IPS-NIHi7 (cell line): ENCODE data around the gene PTPN14.

ENCODE experiments used
- DNase-seq: peaks from one replicate; pipeline ENCODE4 v3.0.0; 2012; ENCODE audit warnings: mixed read lengths; ENCODE audit errors: extremely low spot score

Gene PTPN14

DNA sequence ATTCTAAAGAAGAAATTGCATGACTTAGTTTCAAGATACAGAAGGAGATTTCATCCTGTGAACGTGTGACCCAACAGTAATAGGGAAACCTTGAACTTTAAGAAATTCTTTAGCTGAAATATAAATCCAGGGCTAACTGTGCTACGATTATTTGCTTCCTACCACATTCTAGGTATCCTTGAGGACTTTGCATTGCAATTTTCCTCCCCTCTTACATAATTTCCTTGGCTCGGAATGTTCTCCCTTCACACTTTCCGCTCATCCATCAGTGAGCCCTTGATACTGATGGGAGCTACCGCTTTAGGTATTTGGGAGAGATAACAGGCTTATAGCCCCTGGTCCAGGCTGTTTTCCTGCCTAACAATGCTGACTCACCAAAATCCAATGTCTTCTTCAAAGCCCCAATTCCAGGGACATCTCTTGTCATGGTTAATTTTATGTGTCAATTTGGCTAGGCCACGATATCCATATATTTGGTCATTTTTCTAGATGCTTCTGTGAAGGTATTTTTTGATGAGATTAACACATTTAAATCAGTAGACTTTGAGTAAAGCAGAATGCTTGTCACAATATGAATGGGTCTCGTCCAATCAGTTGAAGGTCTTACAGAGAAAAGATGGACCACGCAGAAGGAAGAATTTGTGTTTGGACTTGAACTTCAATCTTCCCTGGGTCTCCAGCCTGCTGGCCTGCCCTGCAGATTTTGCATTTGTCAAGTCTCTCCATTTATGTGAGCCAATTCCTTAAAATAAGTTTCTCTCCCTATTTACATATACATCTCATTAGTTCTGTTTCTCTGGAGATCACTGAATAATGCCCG is 121.2 kb downstream of the PTPN14 start:
- no peak for DNase-seq

DNA sequence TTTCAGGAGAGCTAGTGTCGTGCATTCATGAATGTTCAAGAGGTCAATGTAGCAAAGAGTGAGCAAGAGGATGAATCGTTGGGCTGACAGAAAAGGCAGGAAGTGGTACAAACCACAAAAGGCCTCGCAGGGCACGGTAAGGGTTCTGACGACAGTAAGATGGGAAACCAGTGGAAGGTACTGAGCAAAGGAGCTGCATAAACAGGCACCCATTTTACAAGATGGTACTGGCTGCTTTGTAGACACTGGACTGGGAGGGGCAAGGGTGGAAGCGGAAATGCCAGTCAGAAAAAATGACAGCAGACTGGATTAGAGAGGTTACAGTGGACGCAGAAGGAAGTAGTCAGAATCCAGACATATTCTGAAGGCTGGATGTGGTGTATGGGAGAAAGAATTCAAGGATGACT is 123.5 kb downstream of the PTPN14 start:
- DNase-seq = no peak

DNA sequence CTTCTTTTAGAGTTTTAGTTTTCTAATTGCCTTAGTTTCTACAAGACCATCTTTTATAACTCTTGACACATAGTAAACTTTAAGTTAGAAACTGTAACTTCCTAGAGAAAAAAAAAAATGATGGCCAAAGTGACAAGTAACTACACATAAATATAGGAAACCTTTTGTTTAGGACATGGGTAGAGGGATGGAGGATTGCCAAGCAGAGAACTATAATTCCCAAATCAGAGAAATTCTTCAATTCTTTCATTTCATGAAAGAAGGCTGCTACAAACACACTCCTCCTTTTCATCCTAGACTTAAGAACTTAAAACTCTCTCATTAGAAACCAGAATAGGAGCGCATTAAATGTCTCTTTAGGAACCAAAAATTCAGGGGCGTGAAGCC is 125.0 kb downstream of the PTPN14 start:
- DNase-seq = no peak

DNA sequence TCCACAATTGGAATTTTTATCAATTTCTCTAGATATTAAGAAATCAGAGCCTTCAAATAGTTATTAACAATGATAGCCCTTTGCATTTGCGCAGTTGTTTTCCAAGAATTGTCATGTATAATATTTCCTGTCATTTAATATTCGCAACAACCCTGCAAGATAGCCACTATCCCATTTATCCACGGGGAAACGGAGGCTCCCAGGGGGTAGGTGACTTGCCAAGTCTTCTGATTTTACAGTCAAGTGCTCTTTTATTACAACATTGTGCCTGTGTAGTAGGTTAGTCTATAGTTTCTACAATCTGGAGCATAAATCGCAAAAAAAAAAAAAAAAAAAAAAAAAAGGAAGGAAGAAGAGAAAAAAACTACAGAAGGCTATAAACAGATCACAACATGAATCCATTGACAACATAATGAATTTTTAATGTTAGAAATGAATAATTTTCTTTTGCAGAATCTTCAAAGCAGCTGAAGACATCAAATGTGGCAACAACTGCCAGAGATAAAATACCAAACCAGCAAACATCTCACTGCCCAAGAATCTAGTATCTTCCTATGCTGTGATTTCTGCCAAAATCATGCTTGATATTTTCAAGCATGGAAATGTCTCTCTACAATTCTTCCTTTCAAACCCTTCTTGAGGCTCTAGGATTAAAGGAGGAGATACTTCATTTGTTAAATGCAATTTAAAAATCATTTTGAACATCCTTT is 125.5 kb downstream of the PTPN14 start:
- no peak for DNase-seq

DNA sequence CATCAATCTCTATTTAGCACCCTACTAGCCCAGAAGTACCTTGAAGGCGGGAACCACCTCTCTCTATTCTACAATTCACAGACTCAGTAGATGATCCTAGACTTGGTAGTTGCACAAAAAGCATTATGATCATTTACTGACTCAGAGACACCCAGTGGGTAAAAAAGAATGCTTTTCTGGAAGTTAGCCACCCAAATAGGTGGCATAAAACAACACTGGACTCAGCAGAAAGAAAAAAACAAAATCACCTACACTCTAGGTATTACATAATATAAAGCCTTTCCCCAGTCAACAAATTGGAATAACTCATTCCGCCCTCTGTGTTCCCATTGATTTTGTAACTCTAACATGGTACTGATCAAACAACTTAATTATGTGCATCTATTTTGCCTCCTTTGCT is 126.3 kb downstream of the PTPN14 start:
- DNase-seq = no peak

DNA sequence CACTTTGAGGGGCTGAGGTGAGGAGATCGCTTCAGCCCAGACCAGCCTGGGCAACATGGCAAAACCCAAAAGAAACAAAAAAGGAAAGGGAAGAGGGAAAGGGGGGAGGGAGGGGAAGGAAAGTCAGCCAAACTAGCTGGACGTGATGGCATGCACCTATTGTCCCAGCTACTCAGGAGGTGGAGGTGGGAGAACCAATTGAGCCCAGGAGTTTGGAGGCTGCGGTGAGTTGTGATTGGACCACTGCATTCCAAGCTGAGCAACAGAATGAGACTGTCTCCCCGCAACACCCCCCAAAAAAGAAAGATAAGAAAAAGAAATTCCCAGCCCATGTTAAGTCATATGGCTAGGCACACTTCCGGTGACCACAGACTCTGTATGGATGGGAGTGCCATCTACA is 128.4 kb downstream of the PTPN14 start:
- DNase-seq = no peak

DNA sequence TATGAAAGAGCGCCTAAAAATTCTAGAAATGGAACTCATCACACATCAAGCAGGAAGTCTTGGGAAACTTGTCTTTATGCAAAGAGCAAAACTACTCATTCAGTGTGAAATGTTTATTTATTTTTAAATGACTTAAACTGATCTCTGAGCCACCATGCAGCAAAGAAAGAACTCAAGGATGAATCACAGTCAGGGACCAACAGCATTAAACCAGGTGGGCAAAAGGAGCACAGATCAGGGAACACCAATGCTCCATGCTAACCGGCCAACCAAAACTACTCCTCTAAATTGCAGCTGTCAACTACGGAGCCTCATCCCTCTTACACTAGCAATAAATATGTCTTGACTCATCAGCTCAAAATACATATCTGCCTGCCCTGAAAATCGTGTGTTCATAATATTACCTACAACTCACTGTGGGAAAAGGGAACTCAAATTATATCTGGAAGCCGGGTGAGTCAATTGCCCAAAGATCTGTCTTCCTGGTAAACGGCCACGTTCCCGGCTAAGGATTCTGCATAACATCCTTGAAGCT is 129.2 kb downstream of the PTPN14 start:
- DNase-seq = no peak

DNA sequence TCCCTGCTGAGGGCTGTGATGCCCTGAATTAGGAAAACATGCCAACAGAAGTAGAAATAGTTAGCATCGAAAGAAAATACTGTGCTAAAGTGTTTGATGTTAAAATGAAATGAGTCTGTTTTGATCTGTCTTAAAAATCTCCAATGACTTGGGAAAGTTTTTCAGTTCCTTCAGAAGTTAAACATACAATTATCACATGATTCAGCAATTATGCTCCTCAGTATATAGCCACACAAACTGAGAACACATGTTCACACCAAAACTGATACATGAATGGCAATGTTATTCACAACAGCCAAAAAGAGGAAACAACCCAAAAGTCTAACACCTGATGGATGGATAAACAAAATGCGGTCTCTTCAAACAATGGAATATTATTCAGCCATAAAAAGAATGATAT is 130.6 kb downstream of the PTPN14 start:
- DNase-seq = no peak

DNA sequence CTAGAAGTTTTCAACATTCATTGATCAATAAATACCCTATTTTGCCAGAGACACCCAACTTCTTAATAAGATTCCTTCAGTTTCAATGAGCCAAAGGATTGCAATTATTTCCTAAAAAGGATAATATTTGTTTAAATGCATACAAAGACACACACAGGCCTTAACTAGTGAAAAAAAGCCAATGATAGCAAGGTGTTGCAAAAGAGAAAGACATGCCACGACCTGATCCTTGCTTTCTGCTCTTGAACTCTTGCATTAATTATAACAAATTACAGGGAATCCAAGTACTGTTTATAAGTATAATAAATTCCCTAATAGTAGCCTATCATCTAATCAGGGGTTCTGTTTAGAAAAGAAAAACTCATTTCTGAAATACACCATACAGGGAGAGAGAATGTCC is 131.1 kb downstream of the PTPN14 start:
- DNase-seq = no peak

DNA sequence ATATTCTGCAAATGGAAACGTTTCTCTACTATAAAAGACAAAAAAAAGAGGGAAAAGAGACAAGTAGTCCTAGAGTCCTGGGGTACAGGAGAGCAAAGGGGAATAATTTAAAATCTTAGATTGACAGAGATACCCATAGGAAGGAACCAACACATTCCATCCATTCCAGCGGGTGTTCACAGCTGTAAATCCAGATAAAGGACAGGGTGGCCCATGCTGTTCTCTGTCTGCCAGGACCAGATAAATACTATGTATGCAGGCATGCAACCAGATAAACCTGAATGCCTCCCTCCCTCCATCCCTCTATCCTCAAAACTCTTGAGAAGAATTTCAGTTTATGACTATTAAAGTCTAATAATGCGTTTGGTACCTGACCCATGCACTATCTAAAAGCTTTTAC is 131.8 kb downstream of the PTPN14 start:
- DNase-seq = no peak

DNA sequence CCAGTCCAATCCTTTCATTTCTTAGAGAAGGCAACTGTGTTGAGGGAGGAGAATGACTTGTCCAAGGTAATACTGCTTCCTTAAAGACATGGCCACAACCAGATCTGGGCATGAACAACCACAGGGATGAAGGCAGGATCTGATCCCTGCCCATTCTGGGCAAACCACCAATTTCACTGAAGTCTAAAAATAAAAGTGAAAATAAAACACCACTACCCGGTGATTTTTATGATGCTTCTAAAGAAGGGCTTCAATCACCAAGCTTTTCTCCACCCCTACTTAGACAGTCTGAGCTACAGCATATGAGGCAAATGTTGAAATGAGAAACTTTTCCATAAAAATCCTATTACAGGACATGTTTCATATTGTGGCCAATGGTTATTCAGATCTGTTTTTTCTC is 133.0 kb downstream of the PTPN14 start:
- no peak for DNase-seq

DNA sequence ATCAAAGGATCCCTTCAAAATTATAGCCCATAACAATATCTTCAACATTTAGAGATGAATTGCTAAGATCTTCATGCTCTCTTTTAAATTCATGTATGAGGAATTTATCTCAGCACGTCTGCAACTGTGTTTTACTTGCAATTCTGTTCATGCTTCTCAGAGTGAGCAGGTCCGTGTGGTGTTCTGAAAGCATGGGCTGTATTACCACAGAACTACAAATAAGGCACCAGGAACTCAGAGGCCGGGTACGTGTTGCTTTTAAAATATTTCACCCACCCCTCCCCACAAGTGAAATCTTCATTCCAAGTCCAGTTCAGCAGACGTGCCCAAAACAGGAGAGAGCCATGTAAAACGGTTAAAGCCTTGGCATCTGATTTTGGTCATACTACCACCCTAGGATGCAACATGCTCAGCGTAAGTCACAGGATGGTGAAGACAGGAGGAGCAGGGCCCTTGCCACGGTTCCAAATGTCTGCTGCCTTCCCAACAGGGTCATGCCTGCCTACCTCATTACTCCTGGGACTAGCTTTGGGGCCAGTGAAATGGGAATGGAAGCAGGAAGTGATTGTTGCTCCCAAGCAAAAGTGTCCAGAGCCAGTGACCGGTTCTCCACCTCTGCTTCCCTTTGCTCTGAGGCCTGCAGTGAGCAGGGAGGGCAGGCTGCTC is 133.7 kb downstream of the PTPN14 start:
- DNase-seq = no peak

DNA sequence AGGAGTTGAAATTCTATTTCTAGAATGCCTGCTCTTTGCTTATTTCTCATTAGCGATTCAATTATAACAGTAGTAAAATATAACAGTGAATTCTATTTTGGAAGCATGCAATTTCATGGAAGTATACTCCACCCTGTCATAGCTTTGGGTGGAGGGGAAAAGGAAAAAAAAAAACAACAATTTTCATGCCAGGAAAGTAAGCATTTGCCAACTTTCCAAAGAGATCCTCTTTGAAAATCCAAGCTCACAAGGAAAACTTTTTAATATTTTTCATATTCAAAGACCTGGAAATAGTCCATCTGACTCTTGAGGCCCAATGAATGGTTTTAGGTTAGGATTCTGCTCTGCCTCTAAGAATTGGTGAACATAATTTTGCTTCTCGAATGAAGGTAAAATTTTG is 134.5 kb downstream of the PTPN14 start:
- no peak for DNase-seq

DNA sequence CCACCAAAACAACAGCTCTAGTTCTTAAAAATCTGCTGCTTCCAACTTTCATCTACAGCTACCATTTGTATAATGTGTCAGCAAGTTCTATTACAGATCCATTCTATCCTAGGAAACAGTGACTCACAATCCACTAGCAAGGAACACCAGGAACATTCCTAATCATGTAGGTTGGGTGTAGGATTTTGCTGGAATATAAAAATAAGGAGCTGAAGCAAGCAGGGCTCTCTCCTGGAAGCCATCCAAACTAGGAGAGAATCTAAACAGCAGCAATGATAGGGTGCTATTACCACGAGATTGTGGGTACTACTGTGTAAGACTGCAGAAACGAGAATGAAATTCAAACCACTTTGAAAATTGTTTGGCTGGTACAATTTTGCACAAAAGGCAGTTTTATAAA is 135.0 kb downstream of the PTPN14 start:
- no peak for DNase-seq

DNA sequence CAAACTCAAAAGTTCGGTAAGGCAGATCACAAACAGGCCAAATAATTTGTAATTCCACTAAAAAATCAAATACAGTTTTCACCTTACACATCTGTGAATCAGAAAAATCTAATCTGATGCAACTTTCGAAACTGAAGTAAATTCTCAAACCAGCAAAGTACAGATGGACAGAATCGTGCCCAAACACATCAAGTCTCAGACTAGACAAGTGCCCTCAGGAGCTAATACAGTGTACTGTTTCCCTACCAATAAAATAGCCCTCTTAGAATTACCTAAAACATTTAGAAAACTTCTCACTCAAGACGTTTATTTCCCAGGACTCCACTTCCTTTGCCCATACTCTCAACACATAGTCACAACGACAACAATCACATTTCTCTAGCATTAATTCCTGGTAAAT is 136.3 kb downstream of the PTPN14 start:
- DNase-seq = no peak

DNA sequence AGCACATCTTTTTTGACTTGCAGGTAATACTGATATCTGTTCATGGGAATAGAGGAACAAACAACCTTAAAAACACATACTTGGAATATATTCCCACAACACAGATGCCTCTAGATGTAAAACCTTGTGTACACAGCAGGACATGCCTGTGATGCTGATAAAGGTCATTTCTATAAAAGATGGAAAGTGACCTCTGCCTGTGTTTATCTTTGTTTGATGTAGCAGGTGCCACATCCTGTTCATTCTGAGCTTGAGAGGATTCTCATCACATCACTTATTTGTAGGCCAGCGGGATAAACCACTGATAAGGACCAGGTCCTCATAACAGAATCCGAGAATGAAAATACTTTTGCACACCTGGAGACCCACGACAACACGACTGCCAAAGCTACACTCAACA is 136.7 kb downstream of the PTPN14 start:
- no peak for DNase-seq

DNA sequence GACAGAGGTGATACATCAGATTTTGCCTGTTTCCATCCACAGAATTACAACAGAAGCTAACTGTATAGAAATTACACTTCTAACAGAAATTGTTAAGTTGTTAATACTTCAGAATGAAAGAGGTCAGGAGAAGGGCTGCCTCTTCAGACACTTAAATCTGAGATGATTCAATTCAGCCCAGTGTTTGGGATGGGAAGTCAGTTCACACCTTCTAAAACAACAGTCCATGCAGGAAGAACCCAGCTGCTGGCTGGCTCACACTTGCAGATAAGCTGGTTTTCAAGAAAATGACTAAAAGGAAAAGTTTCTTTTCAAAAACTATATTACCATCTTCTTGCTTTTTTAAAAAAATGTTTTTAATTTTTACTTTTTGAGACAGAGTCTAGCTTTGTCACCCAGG is 138.1 kb downstream of the PTPN14 start:
- no peak for DNase-seq

DNA sequence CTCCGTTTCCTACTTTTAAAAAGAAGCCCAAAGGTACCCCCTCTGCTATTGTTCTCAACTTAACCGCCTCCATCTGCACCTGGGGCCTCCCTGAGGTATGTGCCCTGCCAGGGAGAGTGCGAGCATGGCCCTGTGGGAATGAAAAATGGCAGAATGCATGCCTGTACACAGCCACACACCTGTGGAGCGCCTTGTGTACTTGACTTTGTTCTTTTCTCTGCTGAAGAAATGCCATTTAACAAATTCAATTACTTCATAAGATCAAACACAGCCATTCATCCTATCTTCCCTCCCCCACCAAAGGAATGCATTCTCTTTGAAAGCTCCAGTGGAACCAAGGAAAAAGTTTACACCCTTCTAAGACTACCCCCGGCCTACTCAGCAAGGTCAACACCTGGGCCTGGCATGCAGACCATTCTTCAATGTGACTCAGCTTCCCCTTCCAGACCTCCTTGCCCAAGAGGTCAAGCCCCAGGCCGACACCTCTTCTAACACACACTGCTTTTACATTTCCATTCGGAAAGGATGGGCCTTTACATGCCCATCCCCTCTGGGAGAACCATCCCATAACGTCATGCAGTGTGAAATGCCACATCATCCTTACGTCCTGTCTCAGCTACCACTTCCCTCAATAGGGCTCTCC is 146.7 kb downstream of the PTPN14 start:
- peak; percentile 59 for DNase-seq

DNA sequence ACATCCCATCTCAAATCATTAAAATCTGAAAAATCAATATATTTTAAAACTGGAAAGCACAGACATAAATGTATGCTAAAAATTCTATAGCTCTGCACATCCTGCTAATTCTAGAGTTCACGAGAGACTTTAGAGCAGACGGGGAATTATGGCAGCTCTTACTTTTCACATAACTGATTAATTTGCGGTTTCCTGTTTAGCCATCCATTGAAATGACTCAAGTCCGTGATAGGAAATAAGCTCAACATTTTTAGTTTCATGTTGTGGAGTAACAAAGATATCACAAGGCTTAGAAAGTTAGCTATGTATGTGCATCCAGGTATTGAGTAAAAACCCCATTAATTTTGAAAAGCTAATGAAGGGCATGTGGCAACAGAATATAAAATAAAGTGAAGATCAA is 147.2 kb downstream of the PTPN14 start:
- DNase-seq = no peak

DNA sequence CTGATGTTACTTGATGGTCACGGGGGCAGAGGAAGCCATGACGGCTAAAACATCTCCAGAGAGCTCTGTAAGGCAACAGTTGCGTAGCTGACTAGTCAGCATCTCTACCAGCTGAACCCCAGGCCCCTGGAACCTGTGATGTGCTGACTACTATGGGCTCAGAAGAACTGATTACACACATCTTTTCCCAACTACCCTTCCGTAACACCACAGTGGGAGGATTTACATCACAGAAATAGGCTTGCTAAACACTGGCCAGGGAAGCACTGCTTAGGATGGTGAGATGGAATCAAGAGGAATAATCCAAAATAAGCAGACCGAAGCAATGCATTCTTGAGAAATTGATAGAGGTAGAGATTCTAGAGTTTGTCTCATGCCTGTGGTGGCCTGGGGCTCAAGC is 148.0 kb downstream of the PTPN14 start:
- DNase-seq = no peak

DNA sequence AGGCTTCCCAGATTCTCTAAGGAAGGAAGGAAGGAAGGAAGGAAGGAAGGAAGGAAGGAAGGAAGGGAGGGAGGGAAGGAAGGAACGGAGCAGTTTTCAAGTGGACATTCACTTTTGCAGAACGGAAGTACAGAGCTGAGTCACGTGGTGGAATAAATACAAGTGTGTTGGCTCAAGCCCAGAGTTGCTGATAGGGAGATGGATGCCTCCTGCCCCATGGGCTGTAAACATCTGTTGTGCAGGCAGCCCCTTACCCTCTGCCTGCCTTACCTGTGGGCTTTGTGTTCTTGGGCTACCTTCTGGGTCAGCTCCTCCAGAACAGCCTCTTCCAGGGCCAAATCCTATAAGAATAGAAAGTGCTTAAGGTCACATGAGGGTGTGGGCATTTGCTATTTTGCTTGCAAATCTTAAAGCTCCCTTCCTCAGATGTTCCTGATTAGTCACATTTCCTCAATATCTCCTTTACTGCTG is 148.8 kb downstream of the PTPN14 start:
- DNase-seq = no peak

DNA sequence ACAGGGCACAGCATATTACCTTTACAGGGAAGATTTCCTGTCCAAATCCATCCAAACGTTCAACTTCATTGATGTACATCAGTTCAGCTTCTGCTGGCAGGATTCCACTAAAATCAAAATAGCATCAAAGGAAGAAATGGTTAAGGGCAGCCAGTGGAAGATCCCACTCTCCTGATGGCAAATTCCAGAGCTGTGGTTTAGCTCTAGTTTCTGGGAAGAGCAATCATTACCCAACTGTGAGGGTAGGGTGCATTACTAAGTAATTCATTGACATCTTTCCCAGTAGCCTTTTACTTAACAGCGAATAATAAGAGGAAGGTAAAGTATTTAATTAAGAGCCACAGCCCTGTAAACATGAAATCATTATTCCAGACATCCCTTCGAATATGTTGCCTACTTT is 149.7 kb downstream of the PTPN14 start:
- DNase-seq = no peak
